ENCODE results near the gene KCND2. TPM values are rescaled to one million over a fixed set of nuclear protein-coding genes. Genes with fewer than 3 reads are reported as not detected.

Gene KCND2
- polyA plus RNA-seq, 2 of the 4 experiments (the other 2 are of a cell fraction), result 0.01 TPM; not detected in 1

DNA sequence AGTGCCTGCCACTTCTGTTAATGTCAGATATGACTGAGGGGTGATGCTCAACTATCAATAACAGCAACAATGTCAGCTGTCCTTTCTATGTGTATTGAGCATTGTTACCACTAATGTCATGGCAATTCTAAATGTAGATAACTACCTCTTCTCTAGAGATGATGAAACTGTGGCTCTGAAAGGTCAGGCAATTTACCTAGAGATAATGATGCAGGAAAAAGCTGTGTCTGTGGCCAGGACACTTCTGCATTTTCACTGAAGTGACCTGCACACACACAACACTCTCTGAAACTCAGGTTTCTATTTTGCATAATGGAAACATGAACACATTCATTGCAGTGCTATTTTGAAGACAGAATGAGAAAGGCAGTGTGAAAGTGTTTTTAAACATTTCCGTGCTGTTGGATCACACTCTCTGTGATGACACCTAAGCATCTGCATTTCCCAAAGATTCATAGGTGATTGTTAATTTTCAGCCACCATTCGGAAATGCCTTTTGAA lies 148.2 kb downstream of the KCND2 start:
- POLR2A ChIA-PET, result no interaction called here
- H3K27ac ChIP-seq, result no peak overlapping the region
- ATAC-seq (no peak), FAIRE-seq (no peak), DNase-seq (ENCODE audit: low read depth in 1 of 2, low spot score in 1 of 2) (no peak)
- no peaks in the 10 kb centered on the region for H3K4me1 ChIP-seq
- 12% methylated on average over 2 of the region's 2 CpGs for WGBS (ENCODE audit: missing lambda C conversion rate)
- TF ChIP-seq ESRRA (IDR thresholded peaks at IDR 0.05; ENCODE audit: borderline replicate concordance, low read length), result no peak
- TF ChIP-seq, protein P1, sequence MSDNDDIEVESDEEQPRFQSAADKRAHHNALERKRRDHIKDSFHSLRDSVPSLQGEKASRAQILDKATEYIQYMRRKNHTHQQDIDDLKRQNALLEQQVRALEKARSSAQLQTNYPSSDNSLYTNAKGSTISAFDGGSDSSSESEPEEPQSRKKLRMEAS (IDR thresholded peaks at IDR 0.05), result no peak
- TF ChIP-seq CHD4 (IDR thresholded peaks at IDR 0.05; ENCODE audit: borderline replicate concordance), result no peak
- no peak for TF ChIP-seq MYC (IDR thresholded peaks at IDR 0.05; ENCODE audit: borderline replicate concordance, low read length)
- TF ChIP-seq FOXS1 (CRISPR knock-in tag; IDR thresholded peaks at IDR 0.05), result no peak
- no peak for TF ChIP-seq EHF (CRISPR knock-in tag; IDR thresholded peaks at IDR 0.05)
- TF ChIP-seq, protein P2, sequence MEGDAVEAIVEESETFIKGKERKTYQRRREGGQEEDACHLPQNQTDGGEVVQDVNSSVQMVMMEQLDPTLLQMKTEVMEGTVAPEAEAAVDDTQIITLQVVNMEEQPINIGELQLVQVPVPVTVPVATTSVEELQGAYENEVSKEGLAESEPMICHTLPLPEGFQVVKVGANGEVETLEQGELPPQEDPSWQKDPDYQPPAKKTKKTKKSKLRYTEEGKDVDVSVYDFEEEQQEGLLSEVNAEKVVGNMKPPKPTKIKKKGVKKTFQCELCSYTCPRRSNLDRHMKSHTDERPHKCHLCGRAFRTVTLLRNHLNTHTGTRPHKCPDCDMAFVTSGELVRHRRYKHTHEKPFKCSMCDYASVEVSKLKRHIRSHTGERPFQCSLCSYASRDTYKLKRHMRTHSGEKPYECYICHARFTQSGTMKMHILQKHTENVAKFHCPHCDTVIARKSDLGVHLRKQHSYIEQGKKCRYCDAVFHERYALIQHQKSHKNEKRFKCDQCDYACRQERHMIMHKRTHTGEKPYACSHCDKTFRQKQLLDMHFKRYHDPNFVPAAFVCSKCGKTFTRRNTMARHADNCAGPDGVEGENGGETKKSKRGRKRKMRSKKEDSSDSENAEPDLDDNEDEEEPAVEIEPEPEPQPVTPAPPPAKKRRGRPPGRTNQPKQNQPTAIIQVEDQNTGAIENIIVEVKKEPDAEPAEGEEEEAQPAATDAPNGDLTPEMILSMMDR (IDR thresholded peaks at IDR 0.05), result no peak
- TF ChIP-seq HDAC2 (IDR thresholded peaks at IDR 0.05), result no peak
- TF ChIP-seq RNF2 (IDR thresholded peaks at IDR 0.05; ENCODE audit: borderline replicate concordance, low read depth), result no peak
- TF ChIP-seq, protein P3, sequence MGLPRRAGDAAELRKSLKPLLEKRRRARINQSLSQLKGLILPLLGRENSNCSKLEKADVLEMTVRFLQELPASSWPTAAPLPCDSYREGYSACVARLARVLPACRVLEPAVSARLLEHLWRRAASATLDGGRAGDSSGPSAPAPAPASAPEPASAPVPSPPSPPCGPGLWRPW (IDR thresholded peaks at IDR 0.05), result no peak
- no peak for TF ChIP-seq TP53 (CRISPR knock-in tag; IDR thresholded peaks at IDR 0.05)
- no peak for TF ChIP-seq SREBF2 (IDR thresholded peaks at IDR 0.05)
- no peak for TF ChIP-seq RAD21 (conservative IDR thresholded peaks at IDR 0.05 in 1 of 2, IDR thresholded peaks at IDR 0.05 in 1 of 2)
- no peaks in the 10 kb centered on the region for H3K9me3 ChIP-seq
- CTCF ChIA-PET, result no interaction called here
- no peak overlapping the region for H3K4me3 ChIP-seq
- no peak overlapping the region for H3K4me2 ChIP-seq

DNA sequence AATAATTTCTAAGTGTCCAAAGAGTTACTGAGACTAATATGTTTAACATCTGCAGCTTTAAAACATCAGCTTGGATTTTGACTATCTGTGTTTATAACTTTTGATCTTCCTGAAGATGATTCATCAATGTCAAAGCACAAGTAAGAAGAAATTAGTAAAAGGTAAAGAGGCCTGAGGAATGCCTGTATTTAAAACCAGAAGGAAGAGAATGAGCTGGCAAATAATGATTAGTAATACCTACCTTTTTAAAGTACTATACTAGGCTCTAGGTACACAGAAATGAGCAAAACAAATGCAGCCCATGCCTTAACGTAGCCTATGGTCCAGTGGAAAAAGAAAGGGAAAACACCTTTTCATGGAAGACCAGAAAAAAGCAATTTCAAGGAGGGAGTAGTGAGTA lies 158.0 kb downstream of the KCND2 start:
- H3K4me1 ChIP-seq, result no peaks in the 10 kb centered on the region
- no peak for DNase-seq (ENCODE audit: low read depth in 1 of 2, low spot score in 1 of 2)
- no peak overlapping the region for H3K27ac ChIP-seq
- H3K9me3 ChIP-seq, result no peaks in the 10 kb centered on the region
- no peak overlapping the region for H3K4me3 ChIP-seq
- TF ChIP-seq JUNB (IDR thresholded peaks at IDR 0.05), result no peak
- TF ChIP-seq, protein P4, sequence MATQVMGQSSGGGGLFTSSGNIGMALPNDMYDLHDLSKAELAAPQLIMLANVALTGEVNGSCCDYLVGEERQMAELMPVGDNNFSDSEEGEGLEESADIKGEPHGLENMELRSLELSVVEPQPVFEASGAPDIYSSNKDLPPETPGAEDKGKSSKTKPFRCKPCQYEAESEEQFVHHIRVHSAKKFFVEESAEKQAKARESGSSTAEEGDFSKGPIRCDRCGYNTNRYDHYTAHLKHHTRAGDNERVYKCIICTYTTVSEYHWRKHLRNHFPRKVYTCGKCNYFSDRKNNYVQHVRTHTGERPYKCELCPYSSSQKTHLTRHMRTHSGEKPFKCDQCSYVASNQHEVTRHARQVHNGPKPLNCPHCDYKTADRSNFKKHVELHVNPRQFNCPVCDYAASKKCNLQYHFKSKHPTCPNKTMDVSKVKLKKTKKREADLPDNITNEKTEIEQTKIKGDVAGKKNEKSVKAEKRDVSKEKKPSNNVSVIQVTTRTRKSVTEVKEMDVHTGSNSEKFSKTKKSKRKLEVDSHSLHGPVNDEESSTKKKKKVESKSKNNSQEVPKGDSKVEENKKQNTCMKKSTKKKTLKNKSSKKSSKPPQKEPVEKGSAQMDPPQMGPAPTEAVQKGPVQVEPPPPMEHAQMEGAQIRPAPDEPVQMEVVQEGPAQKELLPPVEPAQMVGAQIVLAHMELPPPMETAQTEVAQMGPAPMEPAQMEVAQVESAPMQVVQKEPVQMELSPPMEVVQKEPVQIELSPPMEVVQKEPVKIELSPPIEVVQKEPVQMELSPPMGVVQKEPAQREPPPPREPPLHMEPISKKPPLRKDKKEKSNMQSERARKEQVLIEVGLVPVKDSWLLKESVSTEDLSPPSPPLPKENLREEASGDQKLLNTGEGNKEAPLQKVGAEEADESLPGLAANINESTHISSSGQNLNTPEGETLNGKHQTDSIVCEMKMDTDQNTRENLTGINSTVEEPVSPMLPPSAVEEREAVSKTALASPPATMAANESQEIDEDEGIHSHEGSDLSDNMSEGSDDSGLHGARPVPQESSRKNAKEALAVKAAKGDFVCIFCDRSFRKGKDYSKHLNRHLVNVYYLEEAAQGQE (IDR thresholded peaks at IDR 0.05), result no peak
- TF ChIP-seq MAFK (IDR thresholded peaks at IDR 0.05; ENCODE audit: partially characterized antibody), result no peak
- WGBS (ENCODE audit: missing lambda C conversion rate), result 4% methylated on average over 1 of the region's 1 CpG
- CTCF ChIA-PET, result no interaction called here
- no peak overlapping the region for H3K4me2 ChIP-seq
- FAIRE-seq, result no peak
- POLR2A ChIA-PET, result no interaction called here
- ATAC-seq, result no peak

- DNase-seq (ENCODE audit: low read depth in 1 of 2, low spot score in 1 of 2), result no peak
- CTCF ChIA-PET, result no interaction called here
- 2% methylated on average over 1 of the region's 1 CpG for WGBS (ENCODE audit: missing lambda C conversion rate)
- H3K27ac ChIP-seq, result no peak overlapping the region
- H3K4me2 ChIP-seq, result no peak overlapping the region
- H3K9me3 ChIP-seq, result no peaks in the 10 kb centered on the region
- no peaks in the 10 kb centered on the region for H3K4me1 ChIP-seq
- no peak for TF ChIP-seq JUNB (IDR thresholded peaks at IDR 0.05)
- TF ChIP-seq HOXB13 (CRISPR knock-in tag; IDR thresholded peaks at IDR 0.05; ENCODE audit: low read depth), result no peak
- no peak for TF ChIP-seq RFX5 (IDR thresholded peaks at IDR 0.05)
- no peak for TF ChIP-seq FOXS1 (CRISPR knock-in tag; IDR thresholded peaks at IDR 0.05)
- TF ChIP-seq, protein P1 (IDR thresholded peaks at IDR 0.05), result no peak
- TF ChIP-seq PBX3 (IDR thresholded peaks at IDR 0.05), result no peak
- TF ChIP-seq SREBF2 (IDR thresholded peaks at IDR 0.05), result no peak
- no peak for TF ChIP-seq MAFK (IDR thresholded peaks at IDR 0.05; ENCODE audit: partially characterized antibody)
- no peak for TF ChIP-seq JUN (IDR thresholded peaks at IDR 0.05)
- POLR2A ChIA-PET, result no interaction called here
- no peak overlapping the region for H3K4me3 ChIP-seq
- FAIRE-seq, result no peak
- ATAC-seq, result no peak
Measured at GRCh38 chr7:120436487-120437060, 163.6 kb downstream of the KCND2 start.
